Embryonic facial prominence (tissue), 1 donor: ENCODE data around the gene RIPOR3.
"Not testable (repeated sequence)": the region's sequence is repeated elsewhere in the genome, so short reads cannot be mapped to it uniquely, and the experiment has no call there.

Experiments
- DNase-seq: peaks from one replicate; pipeline ENCODE4 v3.0.0-alpha.2; 2016; ENCODE audit errors: extremely low spot score

Gene RIPOR3

GRCh38 chr20:50704971-50705370, 13.6 kb upstream of the RIPOR3 start:
- no peak for DNase-seq

- DNase-seq, result no peak
Measured at GRCh38 chr20:50704514-50704913, 13.2 kb upstream of the RIPOR3 start.

GRCh38 chr20:50703651-50704438, 12.5 kb upstream of the RIPOR3 start:
- not testable (repeated sequence) for DNase-seq

GRCh38 chr20:50701041-50701963, 10.0 kb upstream of the RIPOR3 start:
- no peak for DNase-seq

- no peak for DNase-seq
Measured at GRCh38 chr20:50699688-50700087, 8.3 kb upstream of the RIPOR3 start.

GRCh38 chr20:50698255-50698654, 6.9 kb upstream of the RIPOR3 start:
- DNase-seq, result not testable (repeated sequence)

- no peak for DNase-seq
Measured at GRCh38 chr20:50695135-50695872, 4.0 kb upstream of the RIPOR3 start.

- DNase-seq, result no peak
Measured at GRCh38 chr20:50694379-50695134, 3.2 kb upstream of the RIPOR3 start.

GRCh38 chr20:50693001-50693400, 1.7 kb upstream of the RIPOR3 start:
- DNase-seq, result no peak

- DNase-seq, result no peak
Measured at GRCh38 chr20:50692552-50692933, 1.2 kb upstream of the RIPOR3 start.

- DNase-seq, result peak; percentile 54
Measured at GRCh38 chr20:50691573-50692551, 520 bp upstream of the RIPOR3 start.

GRCh38 chr20:50689864-50690649, 1.3 kb downstream of the RIPOR3 start:
- no peak for DNase-seq

GRCh38 chr20:50688256-50688975, 2.9 kb downstream of the RIPOR3 start:
- no peak for DNase-seq

- DNase-seq, result no peak
Measured at GRCh38 chr20:50686821-50687220, 4.5 kb downstream of the RIPOR3 start.

- no peak for DNase-seq
Measured at GRCh38 chr20:50683570-50683969, 7.8 kb downstream of the RIPOR3 start.

- DNase-seq, result no peak
Measured at GRCh38 chr20:50682947-50683530, 8.3 kb downstream of the RIPOR3 start.

- DNase-seq, result no peak
Measured at GRCh38 chr20:50682065-50682464, 9.3 kb downstream of the RIPOR3 start.

GRCh38 chr20:50681359-50682064, 9.8 kb downstream of the RIPOR3 start:
- no peak for DNase-seq
